IPS-NIHi7 (cell line): ENCODE data around the gene IL16.

Experiments used
- DNase-seq: peaks from one replicate; pipeline ENCODE4 v3.0.0; 2012; ENCODE audit warnings: mixed read lengths; ENCODE audit errors: extremely low spot score

Gene IL16

GRCh38 chr15:81255958-81256320 lies 59.3 kb downstream of the IL16 start:
- no peak for DNase-seq

- peak; percentile 33 for DNase-seq
Observed at GRCh38 chr15:81256916-81257315, 60.2 kb downstream of the IL16 start.

- no peak for DNase-seq
Observed at GRCh38 chr15:81257435-81257834, 60.8 kb downstream of the IL16 start.

GRCh38 chr15:81258455-81258854 lies 61.8 kb downstream of the IL16 start:
- DNase-seq: no peak

GRCh38 chr15:81259760-81260298 lies 63.1 kb downstream of the IL16 start:
- DNase-seq: no peak

- no peak for DNase-seq
Observed at GRCh38 chr15:81261172-81261811, 64.6 kb downstream of the IL16 start.

- DNase-seq: no peak
Observed at GRCh38 chr15:81263477-81263876, 66.8 kb downstream of the IL16 start.

GRCh38 chr15:81264072-81264857 lies 67.6 kb downstream of the IL16 start:
- no peak for DNase-seq

GRCh38 chr15:81265256-81265943 lies 68.7 kb downstream of the IL16 start:
- DNase-seq: no peak

GRCh38 chr15:81265944-81266775 lies 69.5 kb downstream of the IL16 start:
- peak; percentile 88 for DNase-seq

GRCh38 chr15:81268340-81268739 lies 71.7 kb downstream of the IL16 start:
- DNase-seq: no peak

GRCh38 chr15:81268881-81269601 lies 72.4 kb downstream of the IL16 start:
- no peak for DNase-seq

- DNase-seq: no peak
Observed at GRCh38 chr15:81270188-81270587, 73.5 kb downstream of the IL16 start.

GRCh38 chr15:81270781-81271491 lies 74.3 kb downstream of the IL16 start:
- DNase-seq: no peak

- no peak for DNase-seq
Observed at GRCh38 chr15:81271761-81272644, 75.3 kb downstream of the IL16 start.

- no peak for DNase-seq
Observed at GRCh38 chr15:81273200-81273599, 76.5 kb downstream of the IL16 start.

GRCh38 chr15:81273855-81274254 lies 77.2 kb downstream of the IL16 start:
- no peak for DNase-seq

- DNase-seq: no peak
Observed at GRCh38 chr15:81274255-81274654, 77.6 kb downstream of the IL16 start.
